HPDE6-E6E7 (cell line): Measurements from ENCODE around the gene XIRP2.

Experiments used
- DNase-seq: peaks from one replicate; pipeline ENCODE4 v3.0.0; 2011; ENCODE audit warnings: missing footprints; ENCODE audit errors: extremely low spot score

Gene XIRP2, protein sequence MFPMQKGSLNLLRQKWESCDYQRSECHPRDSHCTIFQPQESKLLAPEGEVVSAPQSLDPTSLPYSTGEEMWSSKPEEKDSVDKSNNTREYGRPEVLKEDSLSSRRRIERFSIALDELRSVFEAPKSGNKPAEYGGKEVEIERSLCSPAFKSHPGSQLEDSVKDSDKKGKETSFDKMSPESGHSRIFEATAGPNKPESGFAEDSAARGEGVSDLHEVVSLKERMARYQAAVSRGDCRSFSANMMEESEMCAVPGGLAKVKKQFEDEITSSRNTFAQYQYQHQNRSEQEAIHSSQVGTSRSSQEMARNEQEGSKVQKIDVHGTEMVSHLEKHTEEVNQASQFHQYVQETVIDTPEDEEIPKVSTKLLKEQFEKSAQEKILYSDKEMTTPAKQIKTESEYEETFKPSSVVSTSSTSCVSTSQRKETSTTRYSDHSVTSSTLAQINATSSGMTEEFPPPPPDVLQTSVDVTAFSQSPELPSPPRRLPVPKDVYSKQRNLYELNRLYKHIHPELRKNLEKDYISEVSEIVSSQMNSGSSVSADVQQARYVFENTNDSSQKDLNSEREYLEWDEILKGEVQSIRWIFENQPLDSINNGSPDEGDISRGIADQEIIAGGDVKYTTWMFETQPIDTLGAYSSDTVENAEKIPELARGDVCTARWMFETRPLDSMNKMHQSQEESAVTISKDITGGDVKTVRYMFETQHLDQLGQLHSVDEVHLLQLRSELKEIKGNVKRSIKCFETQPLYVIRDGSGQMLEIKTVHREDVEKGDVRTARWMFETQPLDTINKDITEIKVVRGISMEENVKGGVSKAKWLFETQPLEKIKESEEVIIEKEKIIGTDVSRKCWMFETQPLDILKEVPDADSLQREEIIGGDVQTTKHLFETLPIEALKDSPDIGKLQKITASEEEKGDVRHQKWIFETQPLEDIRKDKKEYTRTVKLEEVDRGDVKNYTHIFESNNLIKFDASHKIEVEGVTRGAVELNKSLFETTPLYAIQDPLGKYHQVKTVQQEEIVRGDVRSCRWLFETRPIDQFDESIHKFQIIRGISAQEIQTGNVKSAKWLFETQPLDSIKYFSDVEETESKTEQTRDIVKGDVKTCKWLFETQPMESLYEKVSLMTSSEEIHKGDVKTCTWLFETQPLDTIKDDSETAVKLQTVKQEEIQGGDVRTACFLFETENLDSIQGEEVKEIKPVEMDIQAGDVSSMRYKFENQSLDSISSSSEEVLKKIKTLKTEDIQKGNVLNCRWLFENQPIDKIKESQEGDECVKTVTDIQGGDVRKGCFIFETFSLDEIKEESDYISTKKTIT (N-terminal part only)

DNA sequence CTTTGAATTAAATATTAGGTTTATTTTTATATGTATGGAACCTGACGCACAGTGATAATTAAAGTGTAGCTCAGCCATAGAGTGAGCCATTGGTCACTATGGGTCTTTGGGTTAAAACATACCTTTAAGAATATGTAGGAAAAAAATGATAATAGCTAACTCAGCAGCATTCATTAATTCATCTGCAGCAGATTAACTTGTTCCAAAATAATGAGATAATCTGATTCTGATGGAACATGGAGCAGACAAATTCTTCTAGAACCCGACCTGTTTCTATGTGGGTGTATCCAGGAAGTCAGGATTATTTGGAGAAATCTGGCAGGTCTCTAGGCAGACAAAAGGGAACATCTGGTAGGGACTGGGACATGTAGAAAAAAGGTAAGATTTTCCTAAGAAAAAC is at the start of gene XIRP2:
TSS of gene XIRP2 (plus strand) at position 301 of the 400 bp plus-strand sequence. CDS start 15,003 bp downstream, outside the sequence.
- DNase-seq, result no peak

DNA sequence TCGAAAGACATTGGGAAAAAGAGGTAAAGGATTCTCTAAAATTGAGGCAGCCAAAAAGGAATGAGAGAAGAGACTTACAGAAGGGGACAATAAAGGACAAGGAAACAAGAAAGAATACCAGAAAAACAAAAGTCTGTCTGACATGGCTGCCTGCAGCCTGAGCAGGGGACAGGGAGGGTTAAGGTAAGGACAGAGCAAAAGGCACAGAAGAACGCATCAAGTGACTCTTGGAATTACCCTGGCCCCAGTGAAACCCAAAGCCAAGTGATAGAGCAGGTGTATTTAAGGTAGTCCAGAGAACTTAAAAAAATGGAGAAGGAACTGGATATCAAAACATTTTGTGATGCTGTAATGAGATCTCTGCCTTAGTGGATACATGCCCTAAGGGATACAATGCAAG is 47.1 kb upstream of the XIRP2 start:
- DNase-seq, result no peak

DNA sequence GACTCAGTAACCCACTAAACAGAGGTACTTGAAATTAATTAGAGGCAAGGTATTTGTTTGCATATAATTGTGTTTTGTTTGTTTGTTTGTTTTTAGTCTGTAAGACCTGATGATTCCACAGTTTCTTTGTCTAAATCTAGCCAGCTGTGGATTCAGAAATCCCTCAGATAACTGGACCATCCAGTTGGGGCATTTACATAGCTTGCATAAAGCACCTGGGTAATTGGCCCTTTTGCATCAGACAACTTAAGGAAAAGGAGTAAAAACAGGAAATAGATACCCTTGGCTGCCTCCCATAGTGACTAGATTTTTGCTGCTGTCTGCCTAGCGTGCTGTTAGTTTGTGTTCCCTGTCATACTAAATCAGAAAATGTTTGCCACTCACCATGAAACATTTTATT is 46.6 kb upstream of the XIRP2 start:
- DNase-seq, result no peak

DNA sequence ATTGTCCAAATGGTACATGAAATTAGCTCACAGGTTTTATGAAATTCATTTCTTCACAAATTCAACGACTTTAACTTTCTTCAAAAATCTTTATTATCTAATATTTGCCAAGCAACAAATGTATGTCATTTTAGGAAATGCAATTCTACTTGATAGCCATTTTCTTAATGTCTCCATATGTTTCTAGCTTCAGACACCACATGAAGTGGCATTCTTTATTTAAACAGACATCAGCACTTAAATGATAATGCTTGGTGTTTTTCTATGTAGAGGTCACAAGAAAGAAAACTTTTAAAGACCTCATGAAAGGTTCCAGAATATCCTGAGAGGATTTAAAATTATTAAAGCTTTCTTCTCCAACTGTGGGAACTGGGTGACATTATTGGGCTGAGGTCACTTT is 44.2 kb upstream of the XIRP2 start:
- no peak for DNase-seq

DNA sequence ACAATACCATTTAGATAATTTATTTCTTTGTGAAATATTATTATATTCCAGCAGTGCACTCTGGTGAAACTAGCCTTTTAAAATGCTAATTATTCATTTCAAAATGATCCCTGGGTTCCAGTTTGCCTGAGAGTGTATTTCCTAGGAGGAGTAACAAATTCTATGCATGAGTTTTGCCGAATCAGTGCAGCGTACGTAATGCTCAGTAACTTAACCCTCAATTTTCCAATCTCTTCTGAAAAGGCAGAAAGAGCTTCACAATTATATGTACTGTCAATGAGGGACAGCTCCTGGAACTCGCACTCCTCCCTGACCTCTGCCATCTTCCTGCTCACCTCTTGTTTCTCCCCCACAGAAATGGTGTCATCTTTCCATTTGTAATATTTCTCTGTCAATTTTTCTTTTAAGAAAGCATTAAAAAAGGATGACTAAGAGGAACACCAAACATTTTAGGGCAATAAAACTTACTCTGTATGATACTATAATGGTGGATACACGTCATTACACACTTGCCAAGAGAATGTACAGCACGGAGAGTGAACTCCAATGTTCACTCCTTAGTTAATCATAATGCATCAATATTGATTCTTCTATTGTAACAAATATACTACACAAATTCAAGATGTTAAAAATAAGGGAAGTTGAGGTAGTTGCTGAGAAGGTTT is 25.7 kb upstream of the XIRP2 start:
- DNase-seq, result no peak

DNA sequence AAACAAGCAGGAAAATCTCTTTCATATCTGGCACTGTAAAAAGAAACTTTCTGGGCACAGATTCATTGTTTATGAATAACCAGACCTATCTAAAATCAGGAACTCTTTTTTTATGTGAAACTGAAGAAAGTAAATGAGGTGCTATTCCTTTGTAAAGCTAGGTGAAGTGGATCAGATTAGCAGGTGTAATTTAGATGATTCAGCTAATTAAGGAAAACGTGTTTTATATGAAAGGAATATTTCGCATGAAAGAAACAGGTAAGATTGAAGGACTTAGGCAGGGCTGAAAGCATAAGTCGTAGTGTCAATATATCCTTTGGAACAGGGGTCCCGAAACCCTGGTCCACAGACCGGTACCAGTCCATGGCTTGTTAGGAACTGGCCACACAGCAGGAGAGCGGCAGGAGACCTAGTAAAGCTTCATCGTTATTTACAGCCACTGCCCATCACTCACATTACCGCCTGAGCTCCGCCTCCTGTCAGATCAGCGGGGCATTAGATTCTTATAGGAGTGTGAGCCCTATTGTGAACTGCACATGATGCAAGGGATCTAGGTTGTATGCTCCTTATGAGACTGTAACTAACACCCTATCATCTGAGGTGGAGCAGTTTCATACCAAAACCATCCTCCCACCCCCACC is 20.3 kb upstream of the XIRP2 start:
- no peak for DNase-seq

DNA sequence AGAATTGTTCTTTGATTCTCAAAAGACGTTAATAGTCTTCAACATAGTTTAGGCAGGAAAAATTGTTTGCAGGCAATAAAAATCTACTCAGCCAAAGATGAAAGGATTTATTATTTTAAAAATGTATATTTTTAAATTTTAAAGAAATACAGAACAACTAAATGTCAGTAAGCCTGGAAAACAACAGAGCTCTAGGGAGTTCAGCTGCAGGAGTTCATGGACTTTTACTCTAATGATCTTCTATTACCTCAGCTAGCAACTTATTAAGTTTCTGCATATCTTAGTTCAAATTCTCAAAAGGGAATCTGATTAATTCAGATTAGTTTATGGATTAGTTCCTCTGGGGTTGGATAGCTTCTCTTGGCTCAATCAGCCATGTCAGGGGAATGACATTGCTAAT is 17.9 kb upstream of the XIRP2 start:
- no peak for DNase-seq

DNA sequence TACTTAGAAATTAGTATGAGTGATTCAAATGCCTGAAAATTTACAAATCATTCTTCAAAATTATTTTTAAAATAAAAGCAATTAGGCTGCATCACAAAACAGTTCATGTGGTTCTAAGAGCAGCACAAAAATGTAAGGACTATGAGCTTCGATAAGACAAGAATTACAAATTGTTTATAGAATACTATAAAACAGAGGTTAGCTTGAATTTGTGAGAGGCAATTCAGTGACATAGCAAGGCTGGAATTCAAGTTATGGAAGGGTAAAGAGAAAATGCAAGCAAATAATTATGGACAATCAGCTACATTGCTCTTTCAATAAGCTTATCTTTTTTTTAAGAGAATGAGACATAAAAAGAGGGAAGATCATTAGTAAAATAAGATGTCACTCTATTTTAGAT is 7.1 kb upstream of the XIRP2 start:
- DNase-seq, result no peak

DNA sequence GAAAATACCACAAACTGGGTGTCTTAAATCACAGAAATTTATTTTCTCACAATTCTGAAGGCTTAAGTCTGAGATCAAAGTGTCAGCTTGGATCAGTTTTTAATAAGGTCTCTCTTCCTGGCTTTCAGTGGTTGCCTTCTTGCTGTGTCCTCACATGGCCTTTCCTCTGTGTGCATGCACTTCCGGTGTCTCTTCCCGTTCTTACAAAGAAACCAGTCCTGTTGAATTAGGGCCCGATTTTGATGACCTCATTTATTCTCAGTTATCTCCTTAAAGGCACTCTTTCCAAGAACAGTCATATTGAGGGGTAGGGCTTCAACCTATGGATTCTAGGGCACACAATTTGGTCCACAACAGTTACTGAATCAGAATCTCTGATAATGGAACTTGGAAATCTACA is 5.4 kb upstream of the XIRP2 start:
- no peak for DNase-seq

DNA sequence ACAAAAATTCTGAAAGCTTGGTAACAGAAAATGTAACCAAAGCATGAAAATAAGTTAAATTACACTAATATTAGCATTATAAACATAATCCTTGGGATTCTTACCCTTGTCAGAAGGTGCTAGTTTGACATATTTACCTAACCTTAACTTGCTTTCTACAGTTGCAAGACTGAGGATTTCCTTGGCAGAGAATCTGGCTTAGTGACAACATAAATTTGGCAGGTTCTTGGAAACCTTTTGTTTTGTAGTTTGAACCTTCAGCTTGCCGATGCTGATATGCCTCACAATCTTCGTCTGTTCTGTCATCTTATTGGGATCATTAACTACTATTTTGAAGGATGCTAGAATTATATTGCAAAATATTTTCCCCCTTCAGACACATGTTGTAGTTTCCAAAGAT is 3.4 kb downstream of the XIRP2 start:
- DNase-seq, result no peak

DNA sequence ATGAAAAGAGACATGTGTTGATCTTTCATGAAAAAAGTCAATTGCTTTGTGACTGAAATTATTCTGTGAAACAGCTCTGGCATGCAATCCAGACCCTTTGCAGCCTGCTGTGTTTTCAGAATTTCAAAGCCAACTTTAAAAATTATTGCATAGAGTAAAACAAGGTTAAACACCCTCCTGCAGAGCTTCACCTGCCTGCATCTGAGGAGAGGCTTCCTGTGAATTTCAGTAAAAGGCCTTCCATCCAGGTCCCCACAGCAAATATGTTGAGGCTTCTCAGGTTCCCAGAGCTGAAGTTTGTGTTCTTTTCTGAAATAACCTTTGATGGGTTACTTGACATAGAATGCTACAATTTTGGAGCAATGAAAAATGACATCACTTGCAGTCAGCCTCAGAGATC is 4.1 kb downstream of the XIRP2 start:
- no peak for DNase-seq

DNA sequence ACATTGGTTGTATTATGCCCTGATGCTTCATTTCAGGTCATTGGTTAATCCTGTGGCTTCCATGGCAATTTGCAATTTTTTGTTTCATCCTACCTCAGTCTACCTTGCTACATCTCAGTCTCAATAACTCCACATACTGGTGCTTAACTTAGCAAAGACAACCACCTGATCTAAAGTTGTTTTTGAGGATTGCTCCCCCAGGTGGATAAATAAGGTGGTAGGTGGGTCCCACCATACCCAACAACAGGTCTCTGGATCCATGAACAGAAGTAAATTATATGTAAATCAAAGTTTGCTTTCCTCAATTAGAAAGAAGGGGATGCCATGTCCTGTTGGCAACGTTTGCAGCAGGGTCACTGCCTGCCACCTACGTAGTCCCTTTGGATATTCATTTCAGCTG is 7.0 kb downstream of the XIRP2 start:
- DNase-seq, result no peak

DNA sequence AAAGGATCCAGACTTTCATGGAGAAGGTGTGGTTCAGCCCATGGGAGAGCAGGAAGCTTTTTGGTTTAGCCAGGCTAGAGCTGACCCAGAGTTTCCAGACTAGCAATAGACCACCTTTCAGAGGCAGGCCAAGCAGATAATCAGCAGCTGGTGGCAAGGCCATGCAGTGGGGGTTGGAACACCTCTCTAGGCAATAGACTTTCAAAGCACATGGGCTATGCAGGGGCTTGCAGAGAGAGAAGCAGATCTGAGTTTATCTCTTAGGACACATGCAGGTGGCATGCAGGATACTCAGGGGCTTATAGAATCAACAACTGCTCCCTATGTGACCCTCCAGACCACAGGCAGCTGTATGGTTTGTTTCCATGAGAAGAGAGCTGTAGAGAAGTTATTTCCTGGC is 9.4 kb downstream of the XIRP2 start:
- no peak for DNase-seq

DNA sequence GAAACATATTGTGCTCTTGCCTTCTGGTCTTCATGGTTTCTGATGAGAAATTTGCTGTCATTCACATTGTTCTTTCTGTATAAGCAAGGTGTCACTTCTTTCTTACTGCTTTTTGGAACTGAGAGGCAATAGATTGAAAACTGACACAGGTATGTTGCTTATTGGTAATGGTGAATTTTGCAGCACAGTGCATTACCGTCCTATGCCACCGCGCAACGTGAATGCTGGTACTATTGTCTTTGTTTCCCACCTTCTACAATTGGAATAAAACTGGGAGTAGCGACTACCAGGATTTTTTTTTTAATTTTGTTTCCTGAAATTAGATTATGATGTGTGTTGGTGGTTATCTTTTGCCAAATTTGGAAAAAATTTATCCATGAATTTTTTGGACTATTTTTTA is 11.4 kb downstream of the XIRP2 start:
- DNase-seq, result no peak

DNA sequence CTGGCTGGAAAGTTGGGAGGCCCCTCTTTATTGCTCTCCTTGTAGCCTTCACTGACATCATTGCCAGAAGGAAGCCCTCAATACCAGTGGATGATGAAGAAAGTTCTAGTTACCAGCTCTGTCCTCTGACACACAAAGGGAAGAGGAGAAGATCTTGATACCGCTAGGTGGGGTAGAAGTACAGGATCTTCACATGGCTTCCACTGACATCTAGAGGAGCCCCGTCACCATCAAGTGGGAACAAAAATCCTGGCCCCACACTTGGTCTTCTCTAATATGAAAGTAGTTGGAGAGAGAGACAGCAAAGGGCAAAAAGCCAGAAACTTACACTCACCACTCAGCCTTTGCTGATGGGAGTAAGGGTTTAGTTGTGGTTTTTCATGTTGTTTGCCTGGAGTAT is 12.4 kb downstream of the XIRP2 start:
- no peak for DNase-seq

DNA sequence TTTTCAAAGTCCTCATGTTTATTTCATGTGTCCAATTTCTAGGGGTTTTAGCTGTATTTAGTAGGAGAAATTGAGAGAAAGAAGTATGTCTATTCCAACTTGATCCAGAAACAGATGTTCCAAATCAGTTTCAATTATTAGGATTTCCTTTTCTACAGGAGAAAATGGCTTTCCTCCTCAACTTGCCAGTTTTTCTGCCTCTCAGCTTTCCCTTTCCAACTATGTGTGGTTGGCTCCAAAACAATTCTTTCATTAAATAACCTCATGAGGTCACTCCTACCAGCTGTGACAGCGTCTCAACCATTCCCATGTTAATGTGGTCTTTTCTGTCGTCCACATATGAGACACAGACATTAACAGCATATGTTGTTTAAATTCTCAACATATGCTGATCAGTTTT is 13.1 kb downstream of the XIRP2 start:
- DNase-seq, result no peak

DNA sequence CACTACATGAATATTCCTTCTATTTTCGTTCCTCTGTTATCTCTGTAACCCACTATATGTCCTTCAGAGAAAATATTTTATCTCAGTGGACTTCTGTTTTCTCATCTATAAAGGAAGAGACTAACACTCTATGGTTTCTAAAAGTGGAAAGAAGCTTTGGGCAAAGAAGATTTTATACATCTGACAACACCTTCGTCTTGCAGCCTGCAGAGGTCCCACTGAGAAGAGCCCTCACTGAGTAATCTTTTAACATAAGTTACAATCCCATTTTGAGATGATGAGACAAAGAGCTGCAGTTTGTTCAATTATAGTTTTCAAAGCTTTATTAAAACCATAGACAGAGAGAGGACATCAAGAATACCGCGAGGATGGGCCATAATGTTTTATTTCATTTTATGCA is 28.7 kb downstream of the XIRP2 start:
- DNase-seq, result no peak

DNA sequence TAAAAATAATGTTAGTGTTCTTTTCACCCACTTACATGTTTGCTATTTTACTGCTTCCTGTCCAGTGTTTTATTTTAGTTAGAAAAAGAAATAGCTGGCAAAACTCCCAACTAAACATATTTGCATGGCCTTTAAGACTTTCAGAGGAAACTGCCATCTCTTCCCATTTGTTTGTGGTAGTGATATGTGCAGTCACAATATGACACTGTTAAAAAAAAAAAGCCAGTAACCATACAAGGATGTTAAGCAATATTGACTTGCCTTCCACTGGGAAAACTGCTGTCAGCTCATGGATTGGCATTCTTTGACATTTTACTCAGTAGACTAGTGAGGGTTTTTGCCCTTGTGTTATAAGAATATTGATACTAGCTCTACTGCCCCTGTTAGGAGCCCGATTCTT is 29.1 kb downstream of the XIRP2 start:
- DNase-seq, result no peak

DNA sequence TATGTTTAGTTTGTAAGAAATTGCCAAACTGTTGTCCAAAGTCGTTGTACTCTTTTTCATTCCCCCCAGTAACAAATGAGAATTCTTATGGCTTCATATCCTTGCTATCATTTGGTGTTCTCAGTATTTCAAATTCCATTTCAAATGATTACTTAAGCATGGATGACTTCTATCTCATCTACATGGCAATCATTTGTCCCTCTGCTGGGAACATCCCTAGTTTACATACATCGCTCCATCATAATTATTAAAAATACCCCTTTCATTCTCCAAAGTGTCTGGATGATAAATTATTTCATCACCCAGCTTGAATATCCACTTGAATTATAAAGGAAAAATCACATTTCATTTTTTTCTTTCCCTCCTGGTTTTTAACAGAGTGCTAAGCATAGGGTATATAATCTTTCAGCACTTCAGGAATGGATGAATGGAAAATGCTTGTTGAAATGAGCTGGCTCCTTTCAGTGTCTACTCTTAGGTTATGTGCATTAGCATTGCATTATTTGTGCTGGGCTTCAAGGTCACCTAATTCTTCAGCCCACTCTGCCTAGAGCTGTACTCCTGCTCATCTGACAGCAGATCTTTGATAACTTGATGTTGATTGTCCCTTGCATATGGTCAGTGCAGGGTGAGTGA is 33.1 kb downstream of the XIRP2 start:
- no peak for DNase-seq

DNA sequence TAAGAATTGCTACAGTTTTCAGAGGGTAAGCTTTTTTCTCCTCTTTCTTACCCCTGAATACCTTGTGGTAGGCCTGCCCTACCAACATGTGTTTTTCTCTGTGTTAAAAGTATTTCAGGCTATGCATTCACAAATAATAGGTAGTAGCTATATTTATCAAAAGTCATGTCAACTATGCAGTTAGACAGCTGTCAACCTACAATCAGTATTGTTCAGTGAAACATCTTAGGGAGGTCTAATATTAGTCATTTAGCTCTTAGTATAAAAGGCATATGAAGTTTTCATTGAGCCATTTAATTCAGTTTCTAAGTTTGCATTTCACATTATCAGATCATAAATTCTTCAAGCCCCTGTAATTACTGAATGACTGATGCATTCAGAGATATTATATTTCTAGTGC is 36.7 kb downstream of the XIRP2 start:
- no peak for DNase-seq

DNA sequence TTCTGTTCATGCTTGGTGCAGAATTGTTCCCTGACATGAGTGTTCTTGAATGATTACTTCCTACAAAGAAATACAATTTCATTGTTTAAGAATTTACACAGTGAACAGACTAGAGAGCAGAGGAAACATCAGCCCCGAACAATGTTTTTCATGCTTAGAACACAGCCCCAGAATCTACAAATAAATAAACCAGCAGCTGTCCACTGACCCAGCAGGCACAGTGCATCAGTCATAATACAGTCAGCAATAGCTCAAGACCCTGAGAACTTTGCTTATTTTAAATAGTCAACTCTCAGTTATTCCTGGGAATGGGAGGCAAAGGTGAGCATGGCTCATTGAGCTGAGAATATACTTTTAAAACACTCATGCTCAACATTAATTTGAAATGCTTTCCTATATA is 38.4 kb downstream of the XIRP2 start:
- no peak for DNase-seq
